Panc1 (cell line): ENCODE results near the gene MEGF6. TPM values are rescaled to one million over a fixed set of nuclear protein-coding genes. Genes with fewer than 3 reads are reported as not detected.

ENCODE experiments used
- ATAC-seq: fragments of 200-7000 bp; cut with Tn5 transposase; 2 replicates; pipeline ENCODE4 v1.9.1; 2020; ENCODE audit warnings: mild to moderate bottlenecking, moderate library complexity
- BruUV-seq: library from RNA; stranded (reverse); fragments of 400-500 nt; replicated peaks from 2 replicates; lab custom pipeline; 2021; lab: Mats Ljungman, UMichigan
- CTCF ChIA-PET: fragments of 300-600 bp; sonication (Branson Sonifier 250); formaldehyde crosslinking; loops from one replicate; lab custom pipeline; 2022; ENCODE audit warnings: antibody characterized with exemption; lab: Charles Lee
- POLR2A ChIA-PET: fragments of 300-600 bp; sonication (Branson Sonifier 250); formaldehyde crosslinking; loops from one replicate; lab custom pipeline; 2022; ENCODE audit warnings: antibody characterized with exemption; lab: Charles Lee
- DNase-seq: peaks from one replicate; pipeline ENCODE4 v3.0.0-alpha.2; 2010; ENCODE audit warnings: low read depth, low spot score
- H3K27ac ChIP-seq: 2 replicates; pipeline ENCODE4 v1.5.1; 2011; ENCODE audit warnings: mild to moderate bottlenecking, low read length, inconsistent platforms
- H3K27me3 ChIP-seq: fragments of 200-500 bp; sonication (Bioruptor generic); 2 replicates; pipeline ENCODE4 v1.6.0; 2014; ENCODE audit warnings: low read length, inconsistent platforms; ENCODE audit not compliant: control insufficient read depth, insufficient read depth
- H3K36me3 ChIP-seq: fragments of 200-500 bp; sonication (Bioruptor generic); 2 replicates; pipeline ENCODE4 v1.5.1; 2014; ENCODE audit warnings: inconsistent platforms, mild to moderate bottlenecking, low read length, moderate library complexity; ENCODE audit not compliant: control insufficient read depth, insufficient read depth
- H3K4me1 ChIP-seq: 2 replicates; pipeline ENCODE4 v1.5.1; 2011; ENCODE audit warnings: inconsistent platforms, mild to moderate bottlenecking, low read length, moderate library complexity; ENCODE audit not compliant: control insufficient read depth, insufficient read depth
- H3K4me3 ChIP-seq, 2 experiments: 2 replicates each; pipeline ENCODE4 v1.5.1; 2011 to 2012; ENCODE audit warnings: low read depth in 2 of 2, low read length in 2 of 2, mild to moderate bottlenecking in 2 of 2, inconsistent platforms in 1 of 2, moderate library complexity in 1 of 2
- H3K9me3 ChIP-seq: fragments of 200-500 bp; sonication (Bioruptor generic); 2 replicates; pipeline ENCODE4 v1.5.1; 2014; ENCODE audit warnings: low read depth, mild to moderate bottlenecking, inconsistent platforms, low read length, moderate library complexity; ENCODE audit not compliant: control insufficient read depth, insufficient read depth
- POLR2AphosphoS5 ChIP-seq: IDR thresholded peaks from 2 replicates; pipeline ENCODE4 v1.6.1; 2012; ENCODE audit warnings: mild to moderate bottlenecking, low read depth, low read length, moderate library complexity
- SIN3A ChIP-seq: IDR thresholded peaks from 2 replicates; pipeline ENCODE4 v1.6.1; 2012; ENCODE audit warnings: low read depth, mild to moderate bottlenecking, low read length, moderate library complexity, borderline replicate concordance; ENCODE audit not compliant: insufficient read depth
- TCF7L2 ChIP-seq: IDR thresholded peaks from 2 replicates; pipeline ENCODE4 v1.6.1; 2011; ENCODE audit warnings: mild to moderate bottlenecking, low read depth, low read length, inconsistent platforms
- in situ Hi-C: cut with HindIII; loops from 2 replicates; pipeline ENCODE4 v1.10.0; 2016; ENCODE audit warnings: low sequenced_read_pairs, low pct_unique_long_range_greater_than_20kb
- intact Hi-C: fragments of 100-400 bp; cut with micrococcal nuclease; formaldehyde crosslinking; loops from one replicate; pipeline ENCODE4 v1.10.0; 2022; ENCODE audit not compliant: unreplicated experiment
- total RNA-seq: library from RNA; stranded (reverse); gene quantifications from one replicate; pipeline ENCODE4 v1.2.1, GENCODE V29; 2021; ENCODE audit not compliant: unreplicated experiment
- TF ChIP-seq, protein P1 (sequence below): fragments of 450-650 bp; IDR thresholded peaks from 2 replicates; pipeline ENCODE4 v1.5.1; 2017; ENCODE audit warnings: mild to moderate bottlenecking
- TF ChIP-seq, protein P2 (sequence below), 2 experiments: IDR thresholded peaks; 2 replicates each; pipeline ENCODE4 v1.6.1; 2011 to 2012; ENCODE audit warnings: low read depth in 2 of 2, control low read depth in 1 of 2, low read length in 1 of 2, mild to moderate bottlenecking in 1 of 2, moderate library complexity in 1 of 2; ENCODE audit not compliant: insufficient read depth in 1 of 2

Gene MEGF6
- total RNA-seq, 1 experiment from 2014 or later, result 32.6 TPM

DNA sequence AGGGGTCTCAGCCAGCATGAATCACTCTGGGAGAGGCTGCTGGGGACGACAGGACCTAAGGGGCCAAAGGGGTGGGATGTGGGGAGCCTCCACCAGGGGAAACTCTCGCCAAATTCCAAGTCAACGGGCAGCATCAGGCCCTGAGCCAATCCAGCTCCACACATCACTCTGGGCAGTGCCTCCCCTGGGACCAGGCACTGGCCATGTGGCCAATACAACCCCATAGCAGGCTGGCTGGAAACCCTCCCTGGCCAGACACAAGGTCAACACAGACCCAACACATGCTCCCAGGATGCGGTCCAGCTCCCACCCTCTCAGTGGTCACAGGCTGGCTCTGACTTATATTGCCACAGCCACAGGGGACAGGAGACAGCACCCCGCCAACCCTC is 60.0 kb downstream of the MEGF6 start:
- Histone ChIP-seq H3K27ac (no peak overlapping the region), H3K4me1 (peaks cover 23% of the 10 kb centered on the region), H3K27me3 (no peaks in the 10 kb centered on the region), H3K36me3 (no peaks in the 10 kb centered on the region), H3K4me3 (no peak overlapping the region), H3K9me3 (no peaks in the 10 kb centered on the region)
- intact Hi-C loops (no loop called here), in situ Hi-C loops (no loop called here)
- DNase-seq (no peak), ATAC-seq (no peak)
- TF ChIP-seq POLR2AphosphoS5 (no peak), SIN3A (no peak), TCF7L2 (no peak)
- TF ChIP-seq, protein P1, sequence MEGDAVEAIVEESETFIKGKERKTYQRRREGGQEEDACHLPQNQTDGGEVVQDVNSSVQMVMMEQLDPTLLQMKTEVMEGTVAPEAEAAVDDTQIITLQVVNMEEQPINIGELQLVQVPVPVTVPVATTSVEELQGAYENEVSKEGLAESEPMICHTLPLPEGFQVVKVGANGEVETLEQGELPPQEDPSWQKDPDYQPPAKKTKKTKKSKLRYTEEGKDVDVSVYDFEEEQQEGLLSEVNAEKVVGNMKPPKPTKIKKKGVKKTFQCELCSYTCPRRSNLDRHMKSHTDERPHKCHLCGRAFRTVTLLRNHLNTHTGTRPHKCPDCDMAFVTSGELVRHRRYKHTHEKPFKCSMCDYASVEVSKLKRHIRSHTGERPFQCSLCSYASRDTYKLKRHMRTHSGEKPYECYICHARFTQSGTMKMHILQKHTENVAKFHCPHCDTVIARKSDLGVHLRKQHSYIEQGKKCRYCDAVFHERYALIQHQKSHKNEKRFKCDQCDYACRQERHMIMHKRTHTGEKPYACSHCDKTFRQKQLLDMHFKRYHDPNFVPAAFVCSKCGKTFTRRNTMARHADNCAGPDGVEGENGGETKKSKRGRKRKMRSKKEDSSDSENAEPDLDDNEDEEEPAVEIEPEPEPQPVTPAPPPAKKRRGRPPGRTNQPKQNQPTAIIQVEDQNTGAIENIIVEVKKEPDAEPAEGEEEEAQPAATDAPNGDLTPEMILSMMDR, result no peak
- TF ChIP-seq, protein P2, sequence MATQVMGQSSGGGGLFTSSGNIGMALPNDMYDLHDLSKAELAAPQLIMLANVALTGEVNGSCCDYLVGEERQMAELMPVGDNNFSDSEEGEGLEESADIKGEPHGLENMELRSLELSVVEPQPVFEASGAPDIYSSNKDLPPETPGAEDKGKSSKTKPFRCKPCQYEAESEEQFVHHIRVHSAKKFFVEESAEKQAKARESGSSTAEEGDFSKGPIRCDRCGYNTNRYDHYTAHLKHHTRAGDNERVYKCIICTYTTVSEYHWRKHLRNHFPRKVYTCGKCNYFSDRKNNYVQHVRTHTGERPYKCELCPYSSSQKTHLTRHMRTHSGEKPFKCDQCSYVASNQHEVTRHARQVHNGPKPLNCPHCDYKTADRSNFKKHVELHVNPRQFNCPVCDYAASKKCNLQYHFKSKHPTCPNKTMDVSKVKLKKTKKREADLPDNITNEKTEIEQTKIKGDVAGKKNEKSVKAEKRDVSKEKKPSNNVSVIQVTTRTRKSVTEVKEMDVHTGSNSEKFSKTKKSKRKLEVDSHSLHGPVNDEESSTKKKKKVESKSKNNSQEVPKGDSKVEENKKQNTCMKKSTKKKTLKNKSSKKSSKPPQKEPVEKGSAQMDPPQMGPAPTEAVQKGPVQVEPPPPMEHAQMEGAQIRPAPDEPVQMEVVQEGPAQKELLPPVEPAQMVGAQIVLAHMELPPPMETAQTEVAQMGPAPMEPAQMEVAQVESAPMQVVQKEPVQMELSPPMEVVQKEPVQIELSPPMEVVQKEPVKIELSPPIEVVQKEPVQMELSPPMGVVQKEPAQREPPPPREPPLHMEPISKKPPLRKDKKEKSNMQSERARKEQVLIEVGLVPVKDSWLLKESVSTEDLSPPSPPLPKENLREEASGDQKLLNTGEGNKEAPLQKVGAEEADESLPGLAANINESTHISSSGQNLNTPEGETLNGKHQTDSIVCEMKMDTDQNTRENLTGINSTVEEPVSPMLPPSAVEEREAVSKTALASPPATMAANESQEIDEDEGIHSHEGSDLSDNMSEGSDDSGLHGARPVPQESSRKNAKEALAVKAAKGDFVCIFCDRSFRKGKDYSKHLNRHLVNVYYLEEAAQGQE (IDR thresholded peaks at IDR 0.05; ENCODE audit: insufficient read depth in 1 of 2, low read depth in 2 of 2, low read length in 1 of 2), result no peak
- BruUV-seq, result no TSS peak
- ChIA-PET POLR2A (interaction anchor here (0.8 kb wide), 1 partner anchor 110 kb away, joined by 3 read pairs; no protein-coding TSS in a partner anchor), CTCF (interaction anchor here (0.6 to 1.3 kb wide), 2 partner anchors 63 to 98 kb away, joined by 3 to 4 read pairs; no protein-coding TSS in a partner anchor)

DNA sequence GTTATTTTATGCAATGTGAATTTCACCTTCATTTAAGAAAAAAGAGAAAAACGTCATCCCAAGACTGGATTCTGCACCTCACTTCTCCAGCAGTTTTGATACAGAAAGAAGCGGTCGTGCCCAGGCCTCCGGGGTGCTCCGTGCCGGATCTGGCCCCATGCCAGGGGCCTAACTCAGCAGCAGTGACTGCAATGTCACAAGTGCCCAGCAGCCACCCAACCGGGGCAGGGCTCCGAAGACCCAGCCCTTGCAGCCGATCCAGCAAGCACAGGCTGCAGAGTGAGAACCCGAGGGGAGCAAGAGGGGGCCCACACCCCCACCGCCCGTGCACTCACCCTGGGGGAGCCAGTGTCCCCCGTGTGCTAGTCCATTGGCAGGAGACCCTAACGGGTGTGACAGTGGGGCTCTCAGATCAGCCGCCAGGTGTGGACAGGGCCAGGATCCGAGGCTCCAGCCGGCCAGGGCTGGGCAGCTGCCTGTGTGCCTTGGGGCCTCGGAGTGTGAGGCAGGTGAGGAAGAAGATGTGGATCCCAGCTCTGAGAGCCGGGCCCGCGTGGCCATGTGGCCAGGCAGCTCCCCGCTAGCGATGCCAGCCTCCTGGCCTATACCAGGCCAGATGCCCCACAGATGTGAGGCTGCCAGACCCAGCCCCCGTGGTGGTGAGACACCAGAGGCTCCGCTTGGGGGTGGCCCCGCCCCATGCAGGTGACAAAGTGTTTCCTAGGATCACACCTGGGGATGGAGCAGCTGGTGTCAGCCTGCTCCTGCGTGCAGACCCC is 60.6 kb downstream of the MEGF6 start:
- peaks cover 28% of the 10 kb centered on the region for H3K4me1 ChIP-seq
- no peak for DNase-seq
- CTCF ChIA-PET, result interaction anchor here (0.6 to 1.3 kb wide), 2 partner anchors 64 to 98 kb away, joined by 3 to 4 read pairs; no protein-coding TSS in a partner anchor
- intact Hi-C loops, result no loop called here
- in situ Hi-C loops, result no loop called here
- H3K9me3 ChIP-seq, result no peaks in the 10 kb centered on the region
- no peak overlapping the region for H3K27ac ChIP-seq
- H3K4me3 ChIP-seq, result no peak overlapping the region
- H3K27me3 ChIP-seq, result no peaks in the 10 kb centered on the region
- no TSS peak for BruUV-seq
- no peaks in the 10 kb centered on the region for H3K36me3 ChIP-seq
- TF ChIP-seq, protein P2 (IDR thresholded peaks at IDR 0.05; ENCODE audit: insufficient read depth in 1 of 2, low read depth in 2 of 2, low read length in 1 of 2), result no peak
- TF ChIP-seq, protein P1, result no peak
- TF ChIP-seq SIN3A (no peak), TCF7L2 (no peak), POLR2AphosphoS5 (no peak)
- POLR2A ChIA-PET, result interaction anchor here (0.5 to 0.6 kb wide), 2 partner anchors 8 to 66 kb away, joined by 6 read pairs; no protein-coding TSS in a partner anchor
- no peak for ATAC-seq
